HCT116 (cell line): ENCODE results near the gene BCR.

Experiments used
- ELF1 ChIP-seq: IDR thresholded peaks from 2 replicates; pipeline ENCODE4 v1.6.1; 2012; ENCODE audit warnings: low read depth, borderline replicate concordance
- EZH2 ChIP-seq: fragments of 200-600 bp; sonication (generic); IDR thresholded peaks from 2 replicates; pipeline ENCODE4 v1.6.1; 2017; ENCODE audit warnings: antibody characterized with exemption, mixed run types
- EZH2phosphoT487 ChIP-seq: fragments of 200-600 bp; IDR thresholded peaks from 2 replicates; pipeline ENCODE4 v1.6.1; 2018; ENCODE audit warnings: antibody characterized with exemption, borderline replicate concordance
- POLR2A ChIP-seq: IDR thresholded peaks from 2 replicates; pipeline ENCODE4 v1.7.0; 2011; ENCODE audit warnings: borderline replicate concordance; ENCODE audit not compliant: insufficient read depth, insufficient read length; ENCODE audit errors: extremely low read depth
- POLR2AphosphoS5 ChIP-seq: IDR thresholded peaks from 2 replicates; pipeline ENCODE4 v1.6.1; 2011; ENCODE audit warnings: mild to moderate bottlenecking, low read depth, low read length, moderate library complexity
- SP1 ChIP-seq: IDR thresholded peaks from 2 replicates; pipeline ENCODE4 v1.6.1; 2012; ENCODE audit warnings: low read depth
- YY1 ChIP-seq: IDR thresholded peaks from 2 replicates; pipeline ENCODE4 v1.6.1; 2011; ENCODE audit warnings: low read length, low read depth, moderate library complexity, mild to moderate bottlenecking; ENCODE audit not compliant: insufficient replicate concordance; ENCODE audit errors: extremely low read depth
- TF ChIP-seq, protein P1 (sequence below), 3 experiments: fragments of 200-600 bp in 1 of 3; sonication (generic) in 1 of 3; IDR thresholded peaks in 2 of 3; conservative IDR thresholded peaks in 1 of 3; 2 replicates each; pipeline ENCODE4 v1.5.1; 2012 to 2017; ENCODE audit warnings: low read depth in 2 of 3, low read length in 2 of 3, antibody characterized with exemption in 1 of 3, borderline replicate concordance in 1 of 3, control low read depth in 1 of 3, mild to moderate bottlenecking in 1 of 3, mixed read lengths in 1 of 3, mixed run types in 1 of 3, moderate library complexity in 1 of 3; ENCODE audit not compliant: insufficient read depth in 1 of 3

- no peak for TF ChIP-seq POLR2A
- TF ChIP-seq, protein P1, sequence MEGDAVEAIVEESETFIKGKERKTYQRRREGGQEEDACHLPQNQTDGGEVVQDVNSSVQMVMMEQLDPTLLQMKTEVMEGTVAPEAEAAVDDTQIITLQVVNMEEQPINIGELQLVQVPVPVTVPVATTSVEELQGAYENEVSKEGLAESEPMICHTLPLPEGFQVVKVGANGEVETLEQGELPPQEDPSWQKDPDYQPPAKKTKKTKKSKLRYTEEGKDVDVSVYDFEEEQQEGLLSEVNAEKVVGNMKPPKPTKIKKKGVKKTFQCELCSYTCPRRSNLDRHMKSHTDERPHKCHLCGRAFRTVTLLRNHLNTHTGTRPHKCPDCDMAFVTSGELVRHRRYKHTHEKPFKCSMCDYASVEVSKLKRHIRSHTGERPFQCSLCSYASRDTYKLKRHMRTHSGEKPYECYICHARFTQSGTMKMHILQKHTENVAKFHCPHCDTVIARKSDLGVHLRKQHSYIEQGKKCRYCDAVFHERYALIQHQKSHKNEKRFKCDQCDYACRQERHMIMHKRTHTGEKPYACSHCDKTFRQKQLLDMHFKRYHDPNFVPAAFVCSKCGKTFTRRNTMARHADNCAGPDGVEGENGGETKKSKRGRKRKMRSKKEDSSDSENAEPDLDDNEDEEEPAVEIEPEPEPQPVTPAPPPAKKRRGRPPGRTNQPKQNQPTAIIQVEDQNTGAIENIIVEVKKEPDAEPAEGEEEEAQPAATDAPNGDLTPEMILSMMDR (IDR thresholded peaks at IDR 0.05 in 2 of 3, conservative IDR thresholded peaks at IDR 0.05 in 1 of 3; ENCODE audit: borderline replicate concordance in 1 of 3, insufficient read depth in 1 of 3, low read depth in 2 of 3, low read length in 2 of 3), result no peak
- no peak for TF ChIP-seq EZH2
- no peak for TF ChIP-seq SP1
- no peak for TF ChIP-seq POLR2AphosphoS5
- TF ChIP-seq EZH2phosphoT487, result no peak
- TF ChIP-seq YY1, result no peak
- no peak for TF ChIP-seq ELF1
These were observed 29.5 kb upstream of the BCR start for GRCh38 chr22:23150762-23151161.
